ENCODE measurements around the gene CDCP1.
A peak's percentile ranks its signal among the peaks of the same experiment; 100 is the strongest.

GRCh38 chr3:45034612-45035252, 111.4 kb downstream of the CDCP1 start:
- TF ChIP-seq POLR2A (IDR thresholded peaks at IDR 0.05; ENCODE audit: extremely low read depth, insufficient read length) (no peak), MYC (IDR thresholded peaks at IDR 0.05; ENCODE audit: low read depth, low read length) (peak; percentile 66), MAX (IDR thresholded peaks at IDR 0.05; ENCODE audit: low read depth, low read length) (no peak; the same call in 1 of the 2 replicates)
- TF ChIP-seq, protein P1, sequence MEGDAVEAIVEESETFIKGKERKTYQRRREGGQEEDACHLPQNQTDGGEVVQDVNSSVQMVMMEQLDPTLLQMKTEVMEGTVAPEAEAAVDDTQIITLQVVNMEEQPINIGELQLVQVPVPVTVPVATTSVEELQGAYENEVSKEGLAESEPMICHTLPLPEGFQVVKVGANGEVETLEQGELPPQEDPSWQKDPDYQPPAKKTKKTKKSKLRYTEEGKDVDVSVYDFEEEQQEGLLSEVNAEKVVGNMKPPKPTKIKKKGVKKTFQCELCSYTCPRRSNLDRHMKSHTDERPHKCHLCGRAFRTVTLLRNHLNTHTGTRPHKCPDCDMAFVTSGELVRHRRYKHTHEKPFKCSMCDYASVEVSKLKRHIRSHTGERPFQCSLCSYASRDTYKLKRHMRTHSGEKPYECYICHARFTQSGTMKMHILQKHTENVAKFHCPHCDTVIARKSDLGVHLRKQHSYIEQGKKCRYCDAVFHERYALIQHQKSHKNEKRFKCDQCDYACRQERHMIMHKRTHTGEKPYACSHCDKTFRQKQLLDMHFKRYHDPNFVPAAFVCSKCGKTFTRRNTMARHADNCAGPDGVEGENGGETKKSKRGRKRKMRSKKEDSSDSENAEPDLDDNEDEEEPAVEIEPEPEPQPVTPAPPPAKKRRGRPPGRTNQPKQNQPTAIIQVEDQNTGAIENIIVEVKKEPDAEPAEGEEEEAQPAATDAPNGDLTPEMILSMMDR (IDR thresholded peaks at IDR 0.05; ENCODE audit: low read depth, low read length), result no peak

All from NB4 (cell line).